ENCODE results near the gene MRTFB. TPM values are rescaled to one million over a fixed set of nuclear protein-coding genes. Genes with fewer than 3 reads are reported as not detected.

Gene MRTFB
- total and polyA plus RNA-seq, 2 of the 13 experiments (the other 11 are each of a cell fraction or from before 2014, with no cell fraction given) = 11.4 to 14.0 TPM

DNA sequence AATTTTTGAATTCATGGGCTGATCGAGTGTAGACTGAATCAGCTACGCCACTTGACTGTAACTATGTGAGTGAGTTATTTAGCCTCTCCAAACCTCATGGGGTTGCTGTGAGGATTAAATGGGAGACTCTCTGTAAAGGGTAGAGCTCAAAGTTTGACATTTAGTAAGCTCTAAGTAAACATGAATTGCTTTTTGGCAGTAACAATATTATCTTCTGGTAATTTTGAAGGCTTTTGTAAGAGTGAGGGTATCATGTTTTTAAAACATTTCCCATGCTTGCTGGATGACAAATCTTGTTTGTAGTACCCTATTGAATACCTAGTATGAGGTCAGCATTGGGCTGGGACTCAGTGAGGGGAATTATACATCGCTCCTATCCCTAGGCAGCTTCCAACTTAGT lies 35.3 kb downstream of the MRTFB start (continued):
- no peak; the same call in 1 of the 2 replicates for TF ChIP-seq ZKSCAN8 (CRISPR knock-in tag; IDR thresholded peaks at IDR 0.05; ENCODE audit: borderline replicate concordance)
- no peak for TF ChIP-seq ZNF101 (CRISPR knock-in tag; IDR thresholded peaks at IDR 0.05; ENCODE audit: borderline replicate concordance, low read depth)
- no peak for TF ChIP-seq TARDBP (CRISPR knock-in tag; IDR thresholded peaks at IDR 0.05)
- no peak for TF ChIP-seq BRD4 (CRISPR knock-in tag; IDR thresholded peaks at IDR 0.05)
- TF ChIP-seq KLF13 (CRISPR knock-in tag; IDR thresholded peaks at IDR 0.05) = no peak
- no peak for TF ChIP-seq MATR3 (CRISPR knock-in tag; IDR thresholded peaks at IDR 0.05)
- TF ChIP-seq ZFP37 (CRISPR knock-in tag; IDR thresholded peaks at IDR 0.05; ENCODE audit: borderline replicate concordance) = no peak
- TF ChIP-seq MAFK (conservative IDR thresholded peaks at IDR 0.05 in 1 of 2, IDR thresholded peaks at IDR 0.05 in 1 of 2; ENCODE audit: low read length in 2 of 2) = no peak
- TF ChIP-seq ZNF598 (CRISPR knock-in tag; IDR thresholded peaks at IDR 0.05; ENCODE audit: borderline replicate concordance) = no peak
- TF ChIP-seq GPN1 (CRISPR knock-in tag; IDR thresholded peaks at IDR 0.05; ENCODE audit: borderline replicate concordance) = no peak
- TF ChIP-seq, protein P1, sequence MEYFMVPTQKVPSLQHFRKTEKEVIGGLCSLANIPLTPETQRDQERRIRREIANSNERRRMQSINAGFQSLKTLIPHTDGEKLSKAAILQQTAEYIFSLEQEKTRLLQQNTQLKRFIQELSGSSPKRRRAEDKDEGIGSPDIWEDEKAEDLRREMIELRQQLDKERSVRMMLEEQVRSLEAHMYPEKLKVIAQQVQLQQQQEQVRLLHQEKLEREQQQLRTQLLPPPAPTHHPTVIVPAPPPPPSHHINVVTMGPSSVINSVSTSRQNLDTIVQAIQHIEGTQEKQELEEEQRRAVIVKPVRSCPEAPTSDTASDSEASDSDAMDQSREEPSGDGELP (IDR thresholded peaks at IDR 0.05; ENCODE audit: borderline replicate concordance, low read depth) = no peak
- TF ChIP-seq POLR2G (IDR thresholded peaks at IDR 0.05; ENCODE audit: low read depth, low read length) = no peak
- no peak for TF ChIP-seq ZNF350 (CRISPR knock-in tag; IDR thresholded peaks at IDR 0.05; ENCODE audit: borderline replicate concordance, low read depth)
- TF ChIP-seq, protein P2, sequence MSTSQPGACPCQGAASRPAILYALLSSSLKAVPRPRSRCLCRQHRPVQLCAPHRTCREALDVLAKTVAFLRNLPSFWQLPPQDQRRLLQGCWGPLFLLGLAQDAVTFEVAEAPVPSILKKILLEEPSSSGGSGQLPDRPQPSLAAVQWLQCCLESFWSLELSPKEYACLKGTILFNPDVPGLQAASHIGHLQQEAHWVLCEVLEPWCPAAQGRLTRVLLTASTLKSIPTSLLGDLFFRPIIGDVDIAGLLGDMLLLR (CRISPR knock-in tag; IDR thresholded peaks at IDR 0.05) = no peak
- no peak for TF ChIP-seq WIZ (CRISPR knock-in tag; IDR thresholded peaks at IDR 0.05)
- TF ChIP-seq, protein P3, sequence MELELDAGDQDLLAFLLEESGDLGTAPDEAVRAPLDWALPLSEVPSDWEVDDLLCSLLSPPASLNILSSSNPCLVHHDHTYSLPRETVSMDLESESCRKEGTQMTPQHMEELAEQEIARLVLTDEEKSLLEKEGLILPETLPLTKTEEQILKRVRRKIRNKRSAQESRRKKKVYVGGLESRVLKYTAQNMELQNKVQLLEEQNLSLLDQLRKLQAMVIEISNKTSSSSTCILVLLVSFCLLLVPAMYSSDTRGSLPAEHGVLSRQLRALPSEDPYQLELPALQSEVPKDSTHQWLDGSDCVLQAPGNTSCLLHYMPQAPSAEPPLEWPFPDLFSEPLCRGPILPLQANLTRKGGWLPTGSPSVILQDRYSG (CRISPR knock-in tag; IDR thresholded peaks at IDR 0.05) = no peak
- TF ChIP-seq MIER2 (CRISPR knock-in tag; IDR thresholded peaks at IDR 0.05) = no peak
- no peak for TF ChIP-seq ZFP36L2 (CRISPR knock-in tag; IDR thresholded peaks at IDR 0.05)
- no peak for TF ChIP-seq ZNF746 (CRISPR knock-in tag; IDR thresholded peaks at IDR 0.05)
- TF ChIP-seq, protein P4, sequence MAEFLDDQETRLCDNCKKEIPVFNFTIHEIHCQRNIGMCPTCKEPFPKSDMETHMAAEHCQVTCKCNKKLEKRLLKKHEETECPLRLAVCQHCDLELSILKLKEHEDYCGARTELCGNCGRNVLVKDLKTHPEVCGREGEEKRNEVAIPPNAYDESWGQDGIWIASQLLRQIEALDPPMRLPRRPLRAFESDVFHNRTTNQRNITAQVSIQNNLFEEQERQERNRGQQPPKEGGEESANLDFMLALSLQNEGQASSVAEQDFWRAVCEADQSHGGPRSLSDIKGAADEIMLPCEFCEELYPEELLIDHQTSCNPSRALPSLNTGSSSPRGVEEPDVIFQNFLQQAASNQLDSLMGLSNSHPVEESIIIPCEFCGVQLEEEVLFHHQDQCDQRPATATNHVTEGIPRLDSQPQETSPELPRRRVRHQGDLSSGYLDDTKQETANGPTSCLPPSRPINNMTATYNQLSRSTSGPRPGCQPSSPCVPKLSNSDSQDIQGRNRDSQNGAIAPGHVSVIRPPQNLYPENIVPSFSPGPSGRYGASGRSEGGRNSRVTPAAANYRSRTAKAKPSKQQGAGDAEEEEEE (CRISPR knock-in tag; IDR thresholded peaks at IDR 0.05; ENCODE audit: borderline replicate concordance) = no peak
- TF ChIP-seq MAFF (IDR thresholded peaks at IDR 0.05; ENCODE audit: low read depth, low read length) = no peak
- no peak for TF ChIP-seq PRMT3 (CRISPR knock-in tag; IDR thresholded peaks at IDR 0.05; ENCODE audit: borderline replicate concordance, low read depth)
- TF ChIP-seq, protein P5, sequence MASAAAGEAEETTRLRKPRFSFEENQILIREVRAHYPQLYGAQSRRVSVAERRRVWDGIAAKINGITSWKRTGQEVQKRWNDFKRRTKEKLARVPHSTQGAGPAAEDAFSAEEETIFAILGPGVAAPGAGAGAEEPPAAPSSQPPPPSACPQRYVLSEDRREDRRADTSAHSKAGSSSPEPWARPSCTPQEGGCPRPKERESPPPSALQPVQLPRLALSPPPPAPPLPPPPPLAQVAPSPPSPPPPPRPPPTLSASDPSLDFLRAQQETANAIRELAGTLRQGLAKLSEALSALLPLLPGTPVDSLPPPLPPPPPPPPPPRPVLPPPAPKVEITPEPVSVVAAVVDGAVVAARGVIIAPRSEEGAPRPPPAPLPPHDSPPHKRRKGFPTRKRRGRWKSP (CRISPR knock-in tag; IDR thresholded peaks at IDR 0.05) = no peak
- no peak for TF ChIP-seq ESRRA (CRISPR knock-in tag; IDR thresholded peaks at IDR 0.05; ENCODE audit: low read depth)
- no peak for TF ChIP-seq ZSCAN30 (CRISPR knock-in tag; IDR thresholded peaks at IDR 0.05)

Measured in HepG2 (cell line).